ENCODE measurements around the gene NRG3.

NRG3 gene

GRCh38 chr10:82358486-82359099 lies 483.6 kb downstream of the NRG3 start:
- H3K9me3 ChIP-seq (ENCODE audit: control insufficient read depth, insufficient read depth, low read length), result no peaks in the 10 kb centered on the region
- no peaks in the 10 kb centered on the region for H3K79me2 ChIP-seq (ENCODE audit: control insufficient read depth, low read length)
- no peak overlapping the region for H3K4me3 ChIP-seq (ENCODE audit: low read length)
- H3K9me2 ChIP-seq (replicated peaks; ENCODE audit: control insufficient read depth, low read length), result no peaks in the 10 kb centered on the region
- no peak overlapping the region for H3K27ac ChIP-seq (ENCODE audit: low read depth, low read length)
- H3K27me3 ChIP-seq (ENCODE audit: control insufficient read depth, low read length), result no peaks in the 10 kb centered on the region
- H3F3A ChIP-seq (ENCODE audit: control insufficient read depth, insufficient read depth), result no peaks in the 10 kb centered on the region
- no peaks in the 10 kb centered on the region for H4K20me1 ChIP-seq (ENCODE audit: control insufficient read depth, insufficient read depth, low read depth, low read length)
- H3K36me3 ChIP-seq (ENCODE audit: control insufficient read depth, low read length), result no peaks in the 10 kb centered on the region
- H3K4me2 ChIP-seq (ENCODE audit: low read length), result no peak overlapping the region
- no peaks in the 10 kb centered on the region for H3K4me1 ChIP-seq (ENCODE audit: control insufficient read depth, low read length)
- TF ChIP-seq CTCF (IDR thresholded peaks at IDR 0.05; ENCODE audit: low read depth, low read length, poor library complexity, severe bottlenecking) (no peak), EZH2phosphoT487 (IDR thresholded peaks at IDR 0.05; ENCODE audit: borderline replicate concordance, low read length) (no peak)

GRCh38 chr10:82361256-82361655 lies 486.3 kb downstream of the NRG3 start:
- TF ChIP-seq EZH2phosphoT487 (IDR thresholded peaks at IDR 0.05; ENCODE audit: borderline replicate concordance, low read length), result no peak
- TF ChIP-seq CTCF (IDR thresholded peaks at IDR 0.05; ENCODE audit: low read depth, low read length, poor library complexity, severe bottlenecking), result no peak
- no peaks in the 10 kb centered on the region for H3K36me3 ChIP-seq (ENCODE audit: control insufficient read depth, low read length)
- no peaks in the 10 kb centered on the region for H3F3A ChIP-seq (ENCODE audit: control insufficient read depth, insufficient read depth)

DNA sequence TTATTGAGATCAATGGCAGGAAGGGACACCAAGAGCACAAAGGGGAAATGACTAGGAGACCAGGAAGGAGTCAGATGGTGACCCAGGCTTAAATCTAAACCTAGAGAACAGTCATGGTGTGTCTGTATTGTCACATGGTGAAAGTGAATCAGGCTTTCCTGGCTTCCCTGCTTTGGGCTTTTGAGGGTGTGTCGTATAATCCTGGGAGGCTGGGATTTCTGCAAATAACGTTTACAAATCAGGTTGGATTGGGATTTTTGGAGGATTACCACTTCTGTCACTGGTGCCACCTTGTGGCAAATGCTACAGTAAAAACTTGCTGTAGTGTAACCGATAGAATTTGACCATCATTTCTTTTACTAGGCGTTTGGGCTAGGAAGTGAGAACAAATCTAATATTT lies 502.6 kb downstream of the NRG3 start:
- no peaks in the 10 kb centered on the region for H3K27me3 ChIP-seq (ENCODE audit: control insufficient read depth, low read length)
- H3K9me2 ChIP-seq (replicated peaks; ENCODE audit: control insufficient read depth, low read length), result no peaks in the 10 kb centered on the region
- H3K4me3 ChIP-seq (ENCODE audit: low read length), result no peak overlapping the region
- H3F3A ChIP-seq (ENCODE audit: control insufficient read depth, insufficient read depth), result no peaks in the 10 kb centered on the region
- H3K4me1 ChIP-seq (ENCODE audit: control insufficient read depth, low read length), result no peaks in the 10 kb centered on the region
- no peaks in the 10 kb centered on the region for H3K9me3 ChIP-seq (ENCODE audit: control insufficient read depth, insufficient read depth, low read length)
- no peak overlapping the region for H3K27ac ChIP-seq (ENCODE audit: low read depth, low read length)
- H3K36me3 ChIP-seq (ENCODE audit: control insufficient read depth, low read length), result no peaks in the 10 kb centered on the region
- H4K20me1 ChIP-seq (ENCODE audit: control insufficient read depth, insufficient read depth, low read depth, low read length), result no peaks in the 10 kb centered on the region
- H3K4me2 ChIP-seq (ENCODE audit: low read length), result no peak overlapping the region
- TF ChIP-seq EZH2phosphoT487 (IDR thresholded peaks at IDR 0.05; ENCODE audit: borderline replicate concordance, low read length) (no peak), CTCF (IDR thresholded peaks at IDR 0.05; ENCODE audit: low read depth, low read length, poor library complexity, severe bottlenecking) (peak; percentile 39)
- H3K79me2 ChIP-seq (ENCODE audit: control insufficient read depth, low read length), result no peaks in the 10 kb centered on the region

More at GRCh38 chr10:82361256-82361655, 486.3 kb downstream of the NRG3 start:
- Histone ChIP-seq H3K4me2 (ENCODE audit: low read length) (no peak overlapping the region), H3K9me2 (replicated peaks; ENCODE audit: control insufficient read depth, low read length) (no peaks in the 10 kb centered on the region), H4K20me1 (ENCODE audit: control insufficient read depth, insufficient read depth, low read depth, low read length) (no peaks in the 10 kb centered on the region), H3K79me2 (ENCODE audit: control insufficient read depth, low read length) (no peaks in the 10 kb centered on the region), H3K27me3 (ENCODE audit: control insufficient read depth, low read length) (no peaks in the 10 kb centered on the region), H3K27ac (ENCODE audit: low read depth, low read length) (no peak overlapping the region), H3K4me3 (ENCODE audit: low read length) (no peak overlapping the region), H3K4me1 (ENCODE audit: control insufficient read depth, low read length) (no peaks in the 10 kb centered on the region), H3K9me3 (ENCODE audit: control insufficient read depth, insufficient read depth, low read length) (no peaks in the 10 kb centered on the region)

Data from DOHH2 (cell line).